Transverse colon (tissue), 4 donors: ENCODE results near the gene RAPGEF2. TPM values are rescaled to one million over a fixed set of nuclear protein-coding genes. Genes with fewer than 3 reads are reported as not detected.
A peak's percentile ranks its signal among the peaks of the same experiment; 100 is the strongest.

Source experiments
- DNase-seq: peaks from one replicate; pipeline ENCODE4 v3.0.0-alpha.2; 2019
- H3K27ac ChIP-seq, 4 donors: fragments of 200-600 bp; sonication (generic); 2 replicates each; pipeline ENCODE4 v1.5.1; 2016 to 2018; ENCODE audit warnings: inconsistent platforms in 4 of 4
- H3K27me3 ChIP-seq: fragments of 200-600 bp; sonication (generic); 2 replicates; pipeline ENCODE4 v1.5.1; 2017; ENCODE audit warnings: inconsistent platforms
- H3K36me3 ChIP-seq, 4 donors: fragments of 200-600 bp; sonication (generic); 2 replicates each; pipeline ENCODE4 v1.5.1; 2017 to 2019; ENCODE audit warnings: inconsistent platforms in 4 of 4
- H3K4me1 ChIP-seq, 4 donors: fragments of 200-600 bp; sonication (generic); 2 replicates each; pipeline ENCODE4 v1.5.1; 2017 to 2020; ENCODE audit warnings: inconsistent platforms in 4 of 4
- H3K4me3 ChIP-seq, 4 donors: fragments of 200-600 bp; sonication (generic); 1 replicate in 1 of 4; 2 replicates in 3 of 4; pipeline versions ENCODE4 v1.5.1 to v1.6.1; 2017 to 2019; ENCODE audit warnings: inconsistent platforms in 4 of 4
- H3K9me3 ChIP-seq, 2 donors: fragments of 200-600 bp; sonication (generic); 2 replicates each; pipeline ENCODE4 v1.5.1; 2017 to 2019; ENCODE audit warnings: inconsistent platforms in 2 of 2
- CTCF ChIP-seq, 5 experiments: fragments of 200-600 bp in 3 of 5; fragments of 450-650 bp in 2 of 5; sonication (generic) in 3 of 5; IDR thresholded peaks; 1 replicate in 2 of 5; 2 replicates in 3 of 5; pipeline ENCODE4 v1.5.1; 2016 to 2017; ENCODE audit warnings: antibody characterized with exemption in 5 of 5, inconsistent platforms in 3 of 5, mild to moderate bottlenecking in 2 of 5, moderate library complexity in 1 of 5
- EP300 ChIP-seq: sonication (generic); formaldehyde crosslinking; IDR thresholded peaks from one replicate; pipeline ENCODE4 v1.6.1; 2017; ENCODE audit warnings: antibody characterized with exemption, low read depth
- POLR2A ChIP-seq: fragments of 450-650 bp; IDR thresholded peaks from one replicate; pipeline ENCODE4 v1.6.1; 2016; ENCODE audit warnings: antibody characterized with exemption, mild to moderate bottlenecking, moderate library complexity
- POLR2AphosphoS5 ChIP-seq, 3 donors: sonication (generic); formaldehyde crosslinking; IDR thresholded peaks; one replicate each; pipeline ENCODE4 v1.6.1; 2016; ENCODE audit warnings: antibody characterized with exemption in 3 of 3
- WGBS, 2 donors: methylation state at CpG; one replicate each; pipeline ENCODE4 v1.1.5; 2018; ENCODE audit warnings: low coverage in 1 of 2; 5-methylcytosine and 5-hydroxymethylcytosine counted together
- in situ Hi-C, 4 donors: fragments of 200-750 bp; cut with MboI; loops; one replicate each; pipeline versions ENCODE4 v1.15.0 to v1.15.1; 2017; ENCODE audit warnings: low sequenced_read_pairs in 3 of 4, low pct_ligation_motif_present in 1 of 4, low pct_unique_long_range_greater_than_20kb in 1 of 4
- intact Hi-C: fragments of 100-400 bp; cut with DNase I; formaldehyde crosslinking; loops from one replicate; pipeline ENCODE4 v1.15.1; 2023; ENCODE audit warnings: low total_unique reads
- total RNA-seq, 4 donors: library from RNA; depleted of rRNA; stranded (reverse); fragments of >200 nt; gene quantifications; one replicate each; pipeline ENCODE4 v1.1.0, GENCODE V29; 2016

The RAPGEF2 gene
- total RNA-seq, 4 donors from 2014 or later = 23.3 to 64.8 (median 49.6) TPM

DNA sequence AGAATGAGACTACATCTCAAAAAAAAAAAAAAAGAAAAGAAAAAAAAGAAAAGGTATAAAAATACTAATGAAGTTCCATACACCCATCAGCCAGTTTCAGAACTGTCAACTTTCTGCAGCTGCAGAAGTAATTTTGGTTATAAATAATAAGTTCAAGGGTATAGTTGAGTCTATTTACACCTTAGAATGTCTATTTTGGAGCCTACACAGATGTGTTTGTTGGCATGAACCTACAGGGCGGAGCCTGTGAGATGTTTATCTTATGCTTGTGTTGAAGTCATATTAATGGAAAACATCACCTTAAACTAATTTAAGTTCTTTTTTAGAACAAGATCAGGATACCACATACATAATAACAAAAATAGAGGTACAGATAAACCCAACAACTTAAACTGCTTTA, 85.8 kb downstream of the RAPGEF2 start:
- in situ Hi-C loops = loop anchor here in 2 of 4 donors (10.0 to 25.0 kb wide), 2 partner anchors 334 to 476 kb away; partner anchors contain the start of gene PPID (in 1 of the 2)
- H3K4me1 ChIP-seq = peaks cover 0 to 19% (median 4%) of the 10 kb centered on the region in 4 donors
- no peaks in the 10 kb centered on the region for H3K9me3 ChIP-seq
- 91 to 94% methylated on average over 1 of the region's 1 CpG for WGBS, 2 donors
- no peak overlapping the region for H3K4me3 ChIP-seq
- H3K36me3 ChIP-seq = no peaks in the 10 kb centered on the region
- no peak overlapping the region for H3K27ac ChIP-seq
- no peak for DNase-seq
- intact Hi-C loops = loop anchor here (2.0 kb wide), 1 partner anchor 332 kb away; no protein-coding TSS in a partner anchor
- H3K27me3 ChIP-seq = no peaks in the 10 kb centered on the region
- TF ChIP-seq CTCF (IDR thresholded peaks at IDR 0.05) (no peak), EP300 (no peak), POLR2A (no peak), POLR2AphosphoS5 (IDR thresholded peaks at IDR 0.05) (no peak)

- 81 to 96% methylated on average over 2 of the region's 2 CpGs for WGBS, 2 donors
- H3K36me3 ChIP-seq = no peaks in the 10 kb centered on the region
- intact Hi-C loops = no loop called here
- H3K4me3 ChIP-seq = no peak overlapping the region
- in situ Hi-C loops = loop anchor here in 1 of 4 donors (10.0 to 25.0 kb wide), 2 partner anchors 326 to 478 kb away; partner anchors contain the start of gene PPID
- TF ChIP-seq POLR2AphosphoS5 (IDR thresholded peaks at IDR 0.05) = no peak
- TF ChIP-seq CTCF (IDR thresholded peaks at IDR 0.05) = no peak
- no peaks in the 10 kb centered on the region for H3K9me3 ChIP-seq
- no peak for DNase-seq
- no peak overlapping the region for H3K27ac ChIP-seq
- no peaks in the 10 kb centered on the region for H3K27me3 ChIP-seq
- H3K4me1 ChIP-seq = peaks cover 0 to 16% (median 3%) of the 10 kb centered on the region in 4 donors
Measured at GRCh38 chr4:159190651-159191050, 87.8 kb downstream of the RAPGEF2 start.

DNA sequence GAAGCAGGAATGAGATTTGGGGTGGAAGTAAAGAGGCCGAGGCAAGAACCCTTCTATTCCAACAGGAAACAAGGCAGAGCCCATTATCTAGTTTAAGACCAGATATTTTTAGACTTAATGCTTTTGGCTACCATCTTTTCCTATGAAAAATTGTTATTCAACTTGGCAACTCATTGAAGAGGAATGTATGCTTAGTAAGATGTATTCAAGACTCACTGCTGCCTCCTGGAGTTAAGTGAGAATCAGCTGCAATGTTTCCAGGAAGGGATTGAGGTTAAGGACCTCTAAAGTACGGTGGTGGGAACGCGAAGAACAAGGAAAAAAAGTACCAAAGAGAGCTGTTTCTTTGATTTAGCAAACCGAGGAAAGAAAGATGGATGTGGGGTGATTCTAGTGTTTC, 89.1 kb downstream of the RAPGEF2 start:
- Histone ChIP-seq H3K36me3 (no peaks in the 10 kb centered on the region), H3K27ac (no peak overlapping the region), H3K4me3 (no peak overlapping the region), H3K27me3 (no peaks in the 10 kb centered on the region), H3K9me3 (no peaks in the 10 kb centered on the region), H3K4me1 (peaks cover 0 to 9% (median 0%) of the 10 kb centered on the region in 4 donors)
- in situ Hi-C loops = loop anchor here in 1 of 4 donors (10.0 to 25.0 kb wide), 2 partner anchors 327 to 480 kb away; partner anchors contain the start of gene PPID
- WGBS, 2 donors = 79 to 89% methylated on average over 5 of the region's 5 CpGs
- no peak for TF ChIP-seq POLR2A
- TF ChIP-seq CTCF (IDR thresholded peaks at IDR 0.05) = peak in 3 of 5 experiments; percentile 13 to 28 (median 21)
- intact Hi-C loops = no loop called here
- no peak for DNase-seq

DNA sequence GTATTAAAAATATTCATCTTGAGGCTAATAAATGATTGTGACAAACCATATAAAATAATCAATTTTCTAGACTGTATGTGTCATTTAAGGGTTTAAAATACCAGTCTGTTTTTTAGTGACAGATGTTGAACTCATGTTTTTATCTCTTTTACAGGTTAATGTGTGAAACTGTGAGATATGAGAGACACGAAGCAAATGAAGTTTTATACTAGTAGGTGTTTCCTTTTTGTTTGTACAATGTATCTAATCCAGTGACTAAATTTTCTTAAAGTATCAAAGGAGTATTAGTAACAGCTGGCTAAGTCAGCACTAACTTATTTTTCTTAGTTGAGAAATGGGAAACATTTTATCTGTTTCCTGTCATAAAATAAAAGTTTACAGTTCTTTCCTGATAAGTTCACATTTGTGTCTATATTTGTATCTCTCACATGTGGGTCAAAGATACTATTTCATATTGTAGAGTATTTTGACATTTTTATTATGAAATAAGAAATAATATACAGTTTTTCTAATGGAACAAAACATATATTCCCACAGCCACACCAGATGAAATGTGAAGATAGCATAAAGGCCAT, 90.3 kb downstream of the RAPGEF2 start:
- in situ Hi-C loops = loop anchor here in 1 of 4 donors (10.0 to 25.0 kb wide), 2 partner anchors 328 to 481 kb away; partner anchors contain the start of gene PPID
- no peak for DNase-seq

More for the DNA sequence above, 90.3 kb downstream of the RAPGEF2 start:
- no peak overlapping the region for H3K27ac ChIP-seq
- H3K27me3 ChIP-seq = no peaks in the 10 kb centered on the region
- H3K9me3 ChIP-seq = no peaks in the 10 kb centered on the region
- TF ChIP-seq CTCF (IDR thresholded peaks at IDR 0.05) = no peak
- H3K4me1 ChIP-seq = peaks cover 0 to 11% (median 0%) of the 10 kb centered on the region in 4 donors
- no peak overlapping the region for H3K4me3 ChIP-seq
- no peaks in the 10 kb centered on the region for H3K36me3 ChIP-seq
- WGBS, 2 donors = 26 to 38% methylated on average over 1 of the region's 1 CpG
- intact Hi-C loops = no loop called here
